Left hindlimb (tissue), 1 donor: ENCODE data around the gene PIGZ.

Experiments used
- DNase-seq: peaks from one replicate; pipeline ENCODE4 v3.0.0-alpha.2; 2018

The PIGZ gene

GRCh38 chr3:196968233-196969133 lies at the start of gene PIGZ:
PIGZ (minus strand) TSS chr3:196968833; CDS start chr3:196952031, 16,802 bp downstream.
- no peak for DNase-seq

- DNase-seq: peak; percentile 13
Observed at GRCh38 chr3:197017003-197017402, 48.4 kb upstream of the PIGZ start.

GRCh38 chr3:197015790-197016736 lies 47.4 kb upstream of the PIGZ start:
- peak; percentile 32 for DNase-seq

GRCh38 chr3:197014942-197015575 lies 46.4 kb upstream of the PIGZ start:
- no peak for DNase-seq

GRCh38 chr3:197014024-197014423 lies 45.4 kb upstream of the PIGZ start:
- no peak for DNase-seq

- no peak for DNase-seq
Observed at GRCh38 chr3:197012540-197012883, 43.9 kb upstream of the PIGZ start.

GRCh38 chr3:197011780-197012539 lies 43.3 kb upstream of the PIGZ start:
- no peak for DNase-seq

GRCh38 chr3:197010556-197011351 lies 42.1 kb upstream of the PIGZ start:
- DNase-seq: no peak

- DNase-seq: no peak
Observed at GRCh38 chr3:197009532-197010019, 40.9 kb upstream of the PIGZ start.

- peak; percentile 12 for DNase-seq
Observed at GRCh38 chr3:197008436-197009209, 40.0 kb upstream of the PIGZ start.

- peak; percentile 5 for DNase-seq
Observed at GRCh38 chr3:197007953-197008352, 39.3 kb upstream of the PIGZ start.

- DNase-seq: peak; percentile 15
Observed at GRCh38 chr3:197007296-197007940, 38.8 kb upstream of the PIGZ start.

- peak; percentile 16 for DNase-seq
Observed at GRCh38 chr3:197006860-197007259, 38.2 kb upstream of the PIGZ start.

GRCh38 chr3:197006446-197006845 lies 37.8 kb upstream of the PIGZ start:
- DNase-seq: peak; percentile 19

- no peak for DNase-seq
Observed at GRCh38 chr3:197003461-197004385, 35.1 kb upstream of the PIGZ start.

GRCh38 chr3:197002701-197003454 lies 34.2 kb upstream of the PIGZ start:
- peak; percentile 80 for DNase-seq

- DNase-seq: peak; percentile 51
Observed at GRCh38 chr3:197001972-197002700, 33.5 kb upstream of the PIGZ start.
